Umbilical cord (tissue), 2 donors: Measurements from ENCODE around the gene NR2F2. TPM values are rescaled to one million over a fixed set of nuclear protein-coding genes. Genes with fewer than 3 reads are reported as not detected.

Source experiments
- DNase-seq: peaks from one replicate; pipeline ENCODE4 v3.0.0-alpha.2; 2015; ENCODE audit warnings: low spot score
- total RNA-seq: library from RNA; depleted of rRNA; stranded (reverse); fragments of >200 nt; gene quantifications from one replicate; pipeline ENCODE4 v1.2.3, GENCODE V29; 2014; ENCODE audit warnings: low replicate concordance; ENCODE audit not compliant: insufficient read depth

NR2F2 gene
- total RNA-seq, 1 donor from 2014 or later = 12.5 TPM

DNA sequence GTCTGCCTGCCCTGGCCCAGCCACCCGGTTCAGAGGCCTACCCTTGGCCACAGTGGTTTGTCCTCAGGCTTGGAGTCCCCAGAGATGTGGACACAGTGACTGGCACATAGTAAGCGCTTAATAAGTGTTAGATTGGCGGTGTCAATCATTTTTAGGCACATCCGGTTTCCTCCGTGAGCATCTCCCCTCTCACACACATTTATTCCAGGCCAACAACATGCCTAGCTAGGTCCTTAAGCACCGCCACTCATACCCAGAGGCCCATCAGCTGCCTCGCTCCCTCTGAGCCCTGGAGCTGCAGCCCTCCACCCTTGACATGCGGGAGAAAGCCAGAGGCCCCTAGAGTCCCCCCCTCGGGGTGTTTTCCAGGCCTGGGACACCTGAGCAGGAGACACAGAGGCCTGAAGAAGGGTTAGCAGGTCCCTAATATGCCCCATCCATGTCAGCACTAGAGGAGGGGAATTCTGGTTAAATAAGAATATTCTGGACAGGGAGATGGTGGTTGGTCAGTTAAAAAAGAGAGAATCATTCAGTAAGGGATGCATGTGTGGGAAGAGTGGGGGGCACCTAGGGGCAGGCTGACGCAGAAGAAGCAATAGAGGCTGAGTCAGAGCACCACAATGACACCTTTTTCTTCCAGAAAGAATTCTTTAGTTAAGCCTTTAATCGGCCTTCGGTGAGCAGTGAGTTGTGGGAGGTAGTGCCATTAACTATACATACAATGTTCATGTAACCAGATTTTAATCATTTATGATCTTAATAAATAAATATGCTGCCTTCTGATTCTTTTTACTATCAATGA, 22.3 kb downstream of the NR2F2 start:
- peak; percentile 1 for DNase-seq

DNA sequence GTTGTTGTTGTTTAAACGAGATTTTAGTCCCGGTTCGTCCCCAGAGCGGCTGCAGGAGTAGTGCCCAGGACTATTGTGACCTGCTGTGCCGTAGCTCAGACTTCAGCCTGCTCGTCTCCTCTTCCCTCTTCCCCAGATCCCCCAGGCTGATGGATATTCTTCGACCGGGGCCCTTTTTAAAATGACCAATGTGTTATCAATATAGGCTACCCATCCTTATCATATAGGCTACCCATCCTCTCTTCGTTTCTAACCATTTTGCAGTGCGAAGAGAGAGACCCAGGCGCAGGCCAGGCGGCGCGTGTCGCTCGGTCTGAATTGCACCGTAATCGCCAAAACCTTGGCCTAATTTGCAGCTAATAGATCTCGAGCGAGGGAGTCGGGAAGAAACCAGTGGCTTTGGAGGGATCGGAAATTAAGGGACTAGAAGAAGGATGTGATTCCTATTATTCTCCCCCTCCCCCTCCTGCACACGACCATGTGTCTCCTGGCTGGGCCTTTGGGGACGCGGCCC, 23.0 kb downstream of the NR2F2 start:
- DNase-seq = no peak

DNA sequence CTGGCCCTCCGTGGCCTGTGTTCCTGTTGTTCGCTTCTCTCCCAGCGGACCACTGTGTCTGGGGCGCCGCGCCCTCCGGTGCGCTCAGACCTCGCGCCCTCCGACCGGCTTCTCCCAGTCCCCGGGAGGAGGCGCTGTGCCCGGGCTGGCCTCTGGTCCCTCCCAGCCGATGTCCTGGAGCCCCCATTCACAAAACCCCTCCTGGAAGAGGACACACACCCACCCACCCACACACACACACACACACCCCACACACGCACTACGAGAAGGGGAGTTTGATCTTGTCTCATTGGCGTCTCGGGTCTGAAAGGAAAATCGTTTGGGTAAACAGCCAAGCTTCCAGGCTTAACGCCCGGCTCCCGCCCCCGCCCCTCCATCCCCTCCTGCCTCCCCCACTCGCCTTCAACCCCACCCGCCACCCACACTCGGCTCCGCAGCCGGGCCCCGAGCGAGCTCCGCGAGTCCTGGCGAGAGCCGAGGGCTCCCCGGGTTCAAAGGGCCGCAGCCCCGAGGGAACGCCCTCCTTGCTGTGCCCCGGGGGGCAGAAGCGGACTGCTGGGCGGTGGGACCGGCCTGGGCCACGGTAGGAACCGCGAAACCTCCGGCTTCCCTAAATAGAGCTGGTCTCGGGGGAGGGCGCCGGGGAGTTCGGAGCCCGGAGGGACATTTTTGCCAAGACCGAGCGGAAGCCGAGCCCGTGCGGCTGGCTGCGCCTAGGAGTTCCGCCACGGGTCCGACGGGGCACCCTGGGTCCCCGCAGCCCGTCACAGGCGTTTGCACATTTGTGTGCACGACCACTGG, 23.6 kb downstream of the NR2F2 start:
- peak; percentile 28 for DNase-seq

DNA sequence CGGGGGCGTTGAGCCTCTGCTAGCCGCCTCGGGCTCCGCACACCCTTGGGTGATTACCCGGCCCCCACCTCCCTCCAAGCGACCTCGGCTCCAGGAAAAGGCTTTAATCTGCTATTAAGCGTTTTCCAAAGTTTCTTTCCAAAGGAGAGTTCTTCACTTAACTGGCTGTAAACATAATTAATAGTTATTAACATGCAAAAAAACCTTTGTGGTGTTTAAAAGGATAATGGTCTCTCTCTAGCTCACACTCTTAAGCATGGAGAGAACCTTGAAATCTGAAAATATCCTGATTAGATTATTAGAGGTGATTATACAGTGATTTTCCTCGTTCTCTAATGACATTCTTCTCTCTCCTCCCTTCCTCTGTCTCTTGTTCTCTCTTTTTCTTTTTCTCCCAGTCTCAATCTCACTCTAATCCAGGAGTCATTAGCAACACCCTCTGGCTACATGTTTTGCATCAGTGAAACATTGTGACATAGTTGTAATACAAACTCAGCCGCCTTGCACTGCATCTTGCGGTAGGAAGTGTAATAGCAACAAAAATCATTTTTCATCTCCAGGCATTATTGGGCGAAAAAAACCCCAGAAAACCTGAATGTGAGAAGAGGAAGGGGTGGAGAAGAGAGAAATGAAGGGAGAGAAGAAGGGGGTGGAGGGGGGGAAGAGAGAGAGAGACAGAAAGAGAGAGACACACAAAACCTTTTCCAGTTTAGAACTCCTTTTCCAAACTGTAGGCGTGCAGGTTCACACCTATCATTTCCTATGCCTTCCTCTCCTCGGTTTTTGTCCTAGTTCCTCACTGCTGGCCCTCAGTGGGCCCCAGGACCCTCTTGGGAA, 24.4 kb downstream of the NR2F2 start:
- DNase-seq = peak; percentile 62

DNA sequence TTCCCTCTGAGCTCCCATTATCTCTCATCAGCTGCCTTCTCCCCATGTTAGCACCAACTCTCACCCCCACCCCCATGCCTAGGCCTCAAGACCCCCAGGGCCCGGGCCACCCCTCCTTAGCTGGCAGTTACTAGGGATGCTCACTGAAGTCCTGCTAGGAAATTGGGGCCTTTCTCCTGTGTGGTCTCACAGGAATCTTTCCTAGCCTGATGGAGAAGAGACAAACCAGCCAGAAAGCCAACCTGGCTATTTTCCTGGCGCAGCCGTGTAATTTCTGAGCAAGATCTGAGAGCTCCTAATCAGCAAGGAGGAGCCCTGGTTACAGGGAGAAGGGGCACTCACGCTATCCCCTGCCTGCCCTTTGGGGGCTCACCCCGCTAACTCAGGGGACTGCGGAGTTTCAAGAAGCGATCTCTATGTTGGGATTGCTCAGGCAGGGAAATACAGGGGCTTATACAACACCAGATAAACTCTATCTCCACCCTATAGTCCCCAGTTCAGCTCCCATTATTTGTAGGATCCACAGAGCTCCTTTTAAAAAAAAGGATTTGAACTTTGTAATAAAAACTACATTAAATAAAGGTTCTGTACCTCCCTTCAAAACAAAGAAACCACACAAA, 25.2 kb downstream of the NR2F2 start:
- DNase-seq = no peak

DNA sequence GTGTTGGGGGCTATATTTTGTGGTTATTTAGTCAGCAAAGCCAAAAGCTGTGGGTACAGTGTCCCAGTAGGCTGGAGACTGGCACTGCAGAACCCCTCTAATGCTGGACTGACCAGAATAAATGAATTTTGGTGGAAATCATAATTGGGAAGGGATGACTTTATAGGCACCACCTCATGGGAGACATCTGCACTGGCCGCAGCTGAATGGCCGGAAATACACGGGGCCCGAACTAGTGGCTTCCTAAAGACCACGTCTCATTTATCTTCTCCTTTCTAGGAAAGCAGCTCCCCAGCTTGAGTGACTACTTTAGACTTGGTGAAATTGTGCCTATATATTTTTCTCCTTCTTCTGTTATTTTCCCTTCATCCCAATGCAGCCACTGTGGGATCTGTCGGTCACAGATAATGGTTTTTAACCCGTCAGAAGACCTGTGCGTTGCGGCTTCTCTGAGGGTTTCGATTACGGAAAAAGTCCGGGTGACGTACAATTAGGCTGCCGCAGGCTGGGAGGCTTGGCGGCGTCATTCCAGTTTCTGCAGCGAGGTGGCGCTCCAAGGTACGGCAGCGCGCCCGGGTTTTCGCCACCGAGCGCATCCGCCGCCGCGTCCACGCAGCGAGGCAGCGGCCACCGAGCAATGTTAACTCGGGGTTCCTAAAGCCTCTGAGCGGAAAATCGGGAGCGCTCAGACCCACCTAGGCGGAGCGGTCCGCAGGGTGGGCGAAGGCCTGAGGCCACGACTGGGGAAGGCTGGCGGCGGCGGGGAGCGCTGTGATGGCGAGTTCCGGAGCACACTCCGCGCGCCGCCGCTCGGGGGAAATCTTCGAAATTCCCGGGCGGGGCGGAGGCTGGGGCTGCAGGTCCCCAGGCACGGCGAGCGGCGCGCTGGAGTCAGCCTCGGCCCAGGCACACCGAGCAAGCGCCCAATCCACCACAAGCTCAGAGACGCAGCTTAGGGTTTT, 26.3 kb downstream of the NR2F2 start:
- peak; percentile 74 for DNase-seq

DNA sequence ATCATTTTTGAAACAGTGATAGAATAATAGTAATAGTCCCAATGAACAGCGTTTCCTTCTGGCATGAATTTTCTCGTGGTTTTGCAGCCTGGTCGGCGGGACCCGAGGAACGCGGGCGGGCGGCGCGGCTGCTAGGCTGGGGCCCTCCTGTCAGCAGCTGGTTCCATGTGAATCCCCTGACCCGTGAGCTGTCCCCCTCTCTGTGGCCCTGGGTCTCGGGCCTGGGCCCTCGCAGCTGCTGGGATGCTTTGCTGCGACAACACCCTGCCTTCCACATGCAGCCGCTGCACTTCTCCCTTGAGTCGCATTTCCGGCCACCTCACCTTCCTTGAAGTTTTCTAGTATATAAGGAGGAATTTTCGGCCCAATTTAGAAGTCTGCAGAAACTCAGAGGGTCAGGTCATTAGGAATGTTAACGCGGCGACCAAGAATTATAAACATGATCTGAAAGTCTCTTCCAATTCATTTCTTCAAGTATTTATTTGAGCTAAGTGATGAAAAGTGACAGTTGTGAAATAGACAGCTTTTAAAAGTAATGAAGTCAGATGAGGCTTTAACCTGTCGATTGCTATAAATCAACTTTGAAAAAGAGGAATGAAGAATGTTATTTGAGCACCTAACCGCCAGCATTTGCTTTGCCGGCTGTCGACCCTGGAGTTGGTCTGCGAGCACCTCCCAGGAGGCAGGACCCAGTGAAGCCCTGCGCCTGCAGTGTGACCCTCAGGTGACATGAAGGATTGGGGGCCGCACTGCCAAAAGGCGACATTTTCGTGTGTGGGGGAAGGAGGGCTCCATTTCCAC, 27.7 kb downstream of the NR2F2 start:
- DNase-seq = peak; percentile 0

DNA sequence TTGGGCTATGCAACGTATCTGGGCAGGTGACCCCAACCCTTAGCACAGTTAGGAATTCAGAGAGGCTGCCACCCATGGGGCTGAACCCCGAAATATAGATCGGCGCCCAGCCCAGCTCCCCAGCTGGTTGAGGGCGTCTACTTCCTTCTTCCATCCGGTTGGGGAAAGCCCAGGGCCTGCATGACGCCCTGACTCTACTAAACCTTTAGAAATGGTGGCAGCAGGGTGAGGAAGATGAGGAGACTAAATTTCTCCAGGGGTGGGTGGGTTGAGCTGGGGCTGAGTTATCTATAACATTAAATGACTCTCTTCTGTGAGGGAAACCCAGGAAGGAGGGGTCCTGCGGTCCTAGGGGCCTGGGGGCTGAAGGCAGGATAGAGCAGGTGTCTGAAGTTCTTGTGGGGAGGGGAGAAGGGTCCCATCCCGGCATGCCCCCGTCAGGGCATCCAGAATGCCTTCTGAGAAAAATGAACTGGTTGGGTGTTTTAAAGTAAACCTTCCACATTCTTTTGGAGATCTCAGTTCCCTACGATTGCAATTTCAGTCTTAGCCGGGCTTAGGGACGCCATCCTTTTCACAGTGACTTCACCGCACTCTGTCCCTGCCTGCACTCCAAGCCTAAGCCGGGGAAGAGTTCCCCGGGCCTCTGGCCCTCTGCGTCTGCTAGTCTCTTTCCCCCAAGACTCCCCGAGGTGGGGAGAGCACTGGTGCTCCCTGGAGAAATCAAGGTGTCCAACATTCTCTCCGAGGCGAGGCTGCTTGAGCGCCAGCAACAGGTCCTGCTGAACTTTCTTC, 28.5 kb downstream of the NR2F2 start:
- DNase-seq = peak; percentile 8

DNA sequence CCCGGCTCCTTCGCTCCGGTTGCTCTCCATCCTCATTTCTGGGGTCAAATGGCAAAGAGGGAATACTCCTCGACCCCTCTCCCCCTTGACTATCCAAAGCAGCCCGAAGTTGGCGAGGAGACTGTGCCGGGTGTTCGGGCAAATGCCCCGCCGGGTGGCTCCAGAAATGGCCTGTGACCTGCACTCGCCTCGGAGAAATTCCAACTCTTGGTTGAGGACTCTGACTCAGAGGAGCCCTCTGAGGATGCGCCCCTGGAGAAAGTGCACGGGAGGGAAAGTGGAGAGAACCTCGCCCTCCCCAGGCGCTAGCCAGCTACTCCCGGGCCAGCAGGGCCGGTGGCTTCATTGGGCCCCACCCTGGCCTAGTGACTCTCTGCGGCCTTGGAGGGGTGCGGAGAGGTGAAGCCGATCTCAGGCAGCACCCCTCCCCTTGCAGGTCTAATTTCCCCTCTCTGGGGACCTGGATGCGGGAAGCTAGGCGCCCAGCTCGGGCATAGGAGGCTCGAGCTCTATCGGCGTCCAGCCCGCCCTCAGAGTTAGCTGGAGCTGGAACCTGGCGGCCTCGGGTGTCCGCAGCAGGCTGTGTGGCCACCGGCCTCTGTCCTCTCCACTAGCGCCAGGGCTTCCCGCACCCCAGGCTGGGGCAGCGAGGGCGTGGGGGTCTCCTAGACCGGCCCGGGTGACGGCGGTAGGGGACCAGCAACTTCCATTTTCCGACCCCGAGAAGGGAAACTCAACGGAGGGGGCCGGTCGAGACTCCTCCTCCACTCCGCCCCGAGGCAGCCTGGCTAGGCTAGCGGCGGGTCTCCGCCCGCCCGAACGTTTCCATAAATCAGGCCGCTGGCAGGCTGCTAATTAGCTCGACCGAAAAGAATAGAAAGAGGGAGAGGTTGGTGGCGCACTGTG, 29.4 kb downstream of the NR2F2 start:
- peak; percentile 21 for DNase-seq

DNA sequence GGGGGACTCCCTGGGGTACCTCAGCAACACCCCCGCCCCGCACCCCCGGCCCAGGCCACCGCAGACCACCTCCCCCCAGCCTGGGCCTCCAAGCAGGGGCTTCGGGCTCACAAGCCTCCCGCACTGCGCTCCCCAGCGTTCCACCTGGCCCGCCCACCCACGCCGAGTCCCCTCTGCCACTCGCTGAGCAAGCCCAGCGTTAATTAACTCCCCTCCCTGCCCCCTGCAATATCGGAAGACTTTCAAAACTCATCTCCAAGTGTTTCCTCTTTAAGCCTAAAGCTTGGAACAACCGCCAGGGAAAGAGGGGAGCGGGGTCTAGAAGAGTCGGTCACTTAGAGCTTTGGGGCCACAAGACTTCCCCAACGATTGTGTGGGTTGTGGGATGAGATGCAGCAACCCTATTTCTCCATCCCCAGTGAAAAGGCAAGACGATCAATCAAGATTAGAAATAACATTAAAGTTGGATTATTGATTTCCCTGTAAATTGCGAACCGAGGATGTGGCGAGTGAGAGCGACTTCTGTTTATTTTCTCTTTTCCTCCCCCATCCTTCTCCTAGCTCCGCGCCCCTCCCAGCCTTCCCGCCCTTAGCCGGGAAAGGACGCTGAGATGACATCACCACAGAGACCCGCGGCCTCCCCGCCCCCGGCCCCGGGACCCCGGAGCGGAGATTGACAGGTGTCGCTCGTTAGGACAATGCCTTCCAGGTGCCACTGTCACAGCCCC, 30.2 kb downstream of the NR2F2 start:
- DNase-seq = peak; percentile 8

DNA sequence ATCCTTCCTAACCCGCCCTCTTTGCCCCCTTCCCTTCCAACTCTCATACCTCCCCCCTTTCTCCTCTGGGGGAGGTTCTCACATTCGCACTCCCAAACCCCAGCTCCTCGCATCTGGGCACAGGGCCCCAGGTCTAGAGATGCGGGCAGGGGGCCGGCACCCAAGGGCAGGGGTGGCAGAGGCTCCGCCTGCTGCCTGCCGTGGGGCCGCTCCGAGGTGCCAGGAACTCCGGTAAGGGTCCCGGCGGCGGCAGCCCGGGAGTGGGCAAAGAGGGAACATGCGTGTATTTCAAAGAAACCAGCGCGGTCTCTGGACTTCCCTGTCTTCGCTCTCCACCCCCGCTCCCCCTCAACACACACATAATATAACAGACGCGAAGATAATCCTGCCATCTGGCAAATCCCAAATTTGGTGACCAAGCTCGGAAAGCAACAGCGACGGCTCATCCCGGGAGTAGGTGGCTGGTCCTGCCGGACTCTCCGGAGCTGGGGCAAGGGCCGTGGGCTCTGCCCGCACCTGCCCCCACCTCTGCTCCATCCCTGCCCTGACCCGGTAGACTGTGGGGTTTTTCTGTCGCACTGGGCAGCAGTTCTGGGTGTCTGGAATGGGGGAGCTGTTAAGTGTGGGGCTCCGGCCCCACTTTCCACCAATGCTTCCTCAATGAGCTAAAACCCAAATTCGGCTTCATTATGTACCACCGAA, 31.0 kb downstream of the NR2F2 start:
- DNase-seq = peak; percentile 5

DNA sequence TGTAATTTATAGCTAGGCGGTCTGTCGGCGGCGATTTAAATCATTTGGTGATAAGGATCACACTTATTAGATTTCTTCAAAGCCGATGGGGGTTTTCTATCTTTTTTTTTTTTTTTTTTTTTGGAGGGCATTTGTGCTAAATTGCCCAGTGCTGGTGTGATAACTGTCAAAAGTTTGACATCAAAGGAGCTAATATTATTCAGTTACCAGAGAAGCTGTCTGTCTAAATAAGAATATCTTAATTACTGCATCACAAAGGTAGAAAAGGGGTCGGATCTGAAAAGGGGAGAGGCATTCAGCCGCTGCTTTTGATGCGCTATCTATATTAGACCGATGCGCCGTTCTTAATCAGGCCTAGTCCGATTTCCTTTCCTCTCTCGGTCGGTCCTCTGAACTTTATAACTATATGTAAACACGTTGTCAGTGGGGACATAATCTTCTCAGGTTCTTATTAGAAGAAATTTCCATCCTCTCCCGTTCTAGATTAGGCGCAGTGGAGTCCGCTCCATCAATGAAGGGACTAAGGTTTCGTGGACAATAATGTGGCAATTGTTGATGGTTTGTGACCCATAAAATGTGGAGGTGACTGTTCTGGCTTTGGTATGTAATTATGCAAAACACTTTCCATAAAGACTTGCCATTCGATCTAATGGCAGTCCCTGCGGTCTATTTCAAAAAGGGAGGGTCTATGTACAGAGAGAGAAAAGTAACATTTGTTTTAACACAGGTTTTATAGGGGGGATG, 31.7 kb downstream of the NR2F2 start:
- peak; percentile 1 for DNase-seq

DNA sequence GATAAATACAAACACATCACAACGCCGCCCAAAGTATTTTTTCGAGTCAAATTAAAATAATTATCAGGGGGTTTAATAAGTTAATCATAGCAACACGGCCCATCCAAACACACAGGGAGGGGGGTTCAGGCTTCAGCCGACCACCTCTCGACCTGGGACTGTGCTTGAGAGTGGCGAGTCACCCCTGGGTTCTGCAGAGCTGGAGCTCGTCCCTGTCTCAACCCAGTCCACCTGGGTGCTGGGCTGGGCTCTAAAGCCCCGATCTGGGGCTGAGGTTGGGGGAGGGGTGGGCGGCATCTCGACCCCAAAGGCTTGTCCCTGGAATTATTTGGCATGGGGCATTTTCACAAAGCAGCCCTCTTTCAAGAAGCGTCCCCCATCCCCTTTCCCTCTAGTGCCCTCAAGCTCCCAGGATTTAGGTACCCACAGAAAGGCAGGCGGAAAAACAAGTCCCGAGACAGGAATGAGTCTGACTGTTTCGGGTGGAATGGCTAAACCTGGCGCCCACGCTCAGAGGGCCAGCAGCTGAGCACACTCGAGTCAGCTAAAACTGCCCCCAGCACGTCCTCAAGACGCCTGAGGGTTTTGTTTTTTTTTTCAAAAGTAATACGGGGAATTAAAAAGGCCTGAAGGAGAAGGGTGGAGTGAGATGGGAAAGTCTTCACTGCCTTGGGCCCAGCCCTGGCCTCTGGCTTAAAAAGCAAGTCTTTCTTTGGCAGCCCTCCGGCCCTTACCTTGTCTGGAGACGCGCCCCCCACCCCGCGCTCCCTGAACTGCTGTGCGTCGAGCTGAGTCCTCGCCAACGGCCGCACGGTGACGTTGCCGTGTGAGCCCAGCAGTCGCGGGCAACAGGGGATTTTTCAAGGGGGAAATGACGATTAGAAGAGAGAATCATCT, 32.5 kb downstream of the NR2F2 start:
- DNase-seq = no peak

DNA sequence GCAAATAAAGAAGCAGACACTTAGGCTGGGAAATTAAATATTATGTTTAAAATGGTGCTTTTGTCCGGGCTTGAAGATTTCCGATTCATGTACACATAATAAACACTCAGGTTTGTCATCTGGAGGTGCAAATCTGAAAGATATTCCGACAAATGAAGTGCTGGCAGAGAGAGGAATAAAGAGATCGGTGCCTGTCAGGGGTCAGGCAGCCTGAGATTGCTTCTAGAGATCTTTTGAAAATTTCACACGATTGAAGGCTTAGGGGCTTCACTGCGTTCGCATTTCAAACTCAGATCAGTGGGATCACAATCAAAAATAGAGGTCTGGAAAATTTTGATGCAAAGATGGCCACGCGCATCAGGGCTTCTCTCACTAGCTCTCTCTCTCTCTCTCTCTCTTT, 33.2 kb downstream of the NR2F2 start:
- DNase-seq = no peak
